Stimulated activated CD4-positive, alpha-beta T cell treated with anti-CD3 and anti-CD28 coated beads, Interleukin-15, amount 100 ng/mL, for 48 hours (primary cell): Measurements from ENCODE around the gene TTYH3.
"Not testable (repeated sequence)": the region's sequence is repeated elsewhere in the genome, so short reads cannot be mapped to it uniquely, and the experiment has no call there.

Experiments used
- DNase-seq, 2 donors: peaks; one replicate each; pipeline ENCODE4 v3.0.0-alpha.2; 2020; ENCODE audit warnings: low read depth in 2 of 2

TTYH3 gene

DNA sequence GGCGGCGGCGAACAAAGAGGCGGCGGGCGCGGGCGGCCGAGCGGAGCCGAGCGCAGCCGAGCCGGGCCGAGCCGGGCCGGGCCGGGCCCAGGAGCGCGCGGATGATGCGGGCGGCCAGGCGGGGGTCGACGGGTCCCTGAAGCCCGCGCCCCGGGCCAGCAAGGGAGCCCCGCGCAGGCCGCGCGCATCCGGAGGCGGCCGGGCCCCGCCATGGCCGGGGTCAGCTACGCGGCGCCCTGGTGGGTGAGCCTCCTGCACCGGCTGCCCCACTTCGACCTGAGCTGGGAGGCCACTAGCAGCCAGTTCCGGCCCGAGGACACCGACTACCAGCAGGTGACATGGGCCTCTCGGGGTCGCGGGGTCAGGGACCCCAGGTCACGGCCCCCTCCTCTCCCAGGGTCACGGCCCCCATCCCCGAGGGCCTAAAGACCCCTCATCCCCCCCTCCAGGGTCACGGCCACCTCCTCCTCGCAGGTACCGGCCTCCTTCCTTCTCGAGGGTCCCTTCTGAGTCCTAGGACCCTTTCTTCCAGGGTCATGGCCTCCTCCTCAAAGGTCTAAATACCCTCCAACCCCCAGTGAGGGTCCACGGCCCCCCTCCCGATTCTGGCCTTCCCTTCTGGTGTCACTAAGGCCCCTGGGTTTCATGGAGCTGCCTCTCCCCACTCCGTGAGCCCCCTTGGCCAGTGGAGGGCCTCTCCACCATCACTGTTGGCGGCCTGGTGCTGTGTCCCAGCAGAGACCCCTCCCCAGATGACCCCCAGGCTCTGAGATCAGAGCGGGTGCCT is at the start of gene TTYH3:
TSS of gene TTYH3 (plus strand) at position 41 of the 787 bp plus-strand sequence. CDS start at position 211, 170 bp downstream.
- no peak for DNase-seq

DNA sequence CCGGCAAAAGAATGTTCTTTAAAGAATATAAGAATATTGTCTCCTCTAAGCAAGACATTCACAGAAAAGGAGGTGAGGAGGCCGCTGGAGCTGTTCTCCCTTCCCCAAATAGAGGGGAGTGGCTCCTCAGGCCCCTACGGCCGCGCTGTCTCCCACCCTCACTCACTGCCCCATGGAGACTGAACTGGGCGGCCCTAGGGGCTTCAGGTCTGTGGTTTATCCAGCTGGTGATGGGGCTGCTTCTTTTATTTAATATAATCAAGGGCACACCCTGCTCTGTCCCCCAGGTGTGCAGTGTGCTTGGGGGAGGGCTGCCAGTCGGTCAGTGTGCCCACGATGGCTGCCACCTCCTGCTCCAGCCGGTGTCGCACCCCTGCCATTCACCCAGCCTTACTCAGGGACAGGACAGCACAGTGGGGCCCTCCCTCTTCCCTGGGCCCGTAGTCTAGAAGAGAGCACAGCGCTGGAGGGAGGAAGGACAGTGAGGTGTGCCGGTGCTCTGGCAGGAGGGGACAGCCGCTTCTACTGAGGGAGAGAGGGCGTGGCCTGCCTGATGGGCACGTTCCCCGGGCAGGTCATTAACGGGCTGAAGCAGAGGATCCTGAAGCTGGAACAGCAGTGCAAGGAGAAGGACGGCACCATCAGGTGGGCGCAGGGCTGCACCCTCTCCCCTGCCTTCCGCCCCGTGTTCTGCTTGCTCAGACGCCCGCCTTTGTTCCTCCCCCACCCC is 49.6 kb upstream of the TTYH3 start:
- no peak for DNase-seq

DNA sequence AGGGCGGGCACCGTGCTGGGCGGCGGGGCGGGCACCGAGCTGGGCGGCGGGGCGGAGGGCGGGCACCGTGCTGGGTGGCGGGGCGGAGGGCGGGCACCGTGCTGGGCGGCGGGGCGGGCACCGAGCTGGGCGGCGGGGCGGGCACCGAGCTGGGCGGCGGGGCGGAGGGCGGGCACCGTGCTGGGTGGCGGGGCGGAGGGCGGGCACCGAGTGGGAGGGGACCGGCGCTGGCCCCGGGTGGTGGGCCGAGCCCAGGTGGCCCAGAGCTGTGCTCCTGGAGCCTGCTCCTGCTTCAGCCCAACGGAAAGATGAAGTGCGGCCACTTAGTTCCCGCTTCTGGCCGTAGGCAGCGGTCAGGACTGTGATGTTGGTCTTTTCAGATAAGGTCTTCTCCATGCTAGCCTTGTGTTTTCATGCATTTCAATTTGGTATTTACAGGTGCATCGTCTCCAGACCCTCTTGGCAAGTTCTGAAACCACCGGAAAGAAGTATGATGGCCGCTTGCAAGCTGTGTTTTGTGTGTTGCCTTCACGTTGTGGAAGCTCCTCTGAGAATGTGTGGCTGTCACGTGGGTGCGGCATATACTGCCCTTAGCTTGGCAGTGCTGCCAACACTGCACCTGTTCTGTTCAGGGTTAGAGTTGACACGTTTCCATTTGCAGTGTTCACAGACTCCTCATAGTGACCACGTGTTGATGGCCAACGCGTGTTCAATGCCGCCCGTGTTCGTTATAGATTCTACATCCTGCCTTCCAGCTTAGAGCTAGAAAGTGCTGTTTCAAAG is 47.8 kb upstream of the TTYH3 start:
- no peak for DNase-seq

DNA sequence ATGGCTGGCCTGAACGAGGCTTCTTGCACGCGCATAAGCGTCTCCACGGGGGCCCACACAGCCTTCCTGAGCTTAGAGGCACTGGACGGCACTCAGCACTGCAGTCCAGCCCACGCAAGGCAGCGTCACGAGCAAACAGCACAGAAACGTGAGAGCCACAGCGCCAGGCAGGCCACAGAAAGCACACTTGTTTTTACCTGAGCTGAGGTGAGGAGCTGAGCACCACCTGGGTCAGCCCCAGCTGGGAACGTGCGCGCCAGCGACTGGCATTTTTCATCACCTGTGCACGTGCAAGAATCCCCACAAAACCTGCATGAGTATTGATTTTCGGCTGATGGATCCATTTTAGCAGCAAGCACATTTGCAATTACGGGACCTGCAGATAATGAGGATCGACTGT is 46.3 kb upstream of the TTYH3 start:
- no peak for DNase-seq

DNA sequence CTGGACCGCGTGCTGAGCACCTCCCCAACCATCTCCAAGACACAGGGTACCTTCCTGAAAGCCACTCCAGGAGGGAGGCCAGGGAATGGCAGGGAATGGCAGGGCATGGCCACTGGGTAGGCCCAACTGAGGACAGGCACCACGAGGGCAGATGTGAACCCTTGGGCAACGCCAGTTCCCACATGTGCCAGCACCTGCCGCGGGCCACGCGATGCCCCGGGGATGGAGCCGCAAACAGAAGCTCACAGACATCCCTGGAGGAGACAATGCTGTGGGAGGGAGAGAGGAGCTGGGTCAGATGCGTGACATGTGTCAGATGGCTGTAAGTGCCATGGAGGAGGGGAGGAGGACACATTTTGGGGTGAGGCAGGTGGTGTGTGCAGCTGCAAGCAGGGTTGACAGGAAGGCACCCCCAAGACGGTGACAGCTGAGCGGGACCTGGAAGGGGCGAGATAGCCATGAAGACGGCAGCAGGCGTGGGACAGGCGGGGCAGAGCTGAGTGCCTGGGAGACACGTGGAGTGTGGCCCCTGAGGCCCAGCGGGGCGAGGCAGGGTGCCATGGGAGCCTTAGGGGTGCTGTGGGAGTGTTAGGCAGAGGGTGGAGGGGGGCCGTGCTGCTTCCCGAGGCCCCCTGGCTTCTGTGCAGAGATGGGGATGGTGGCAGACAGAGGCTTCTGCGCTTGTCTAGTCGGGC is 45.3 kb upstream of the TTYH3 start:
- DNase-seq = no peak

GRCh38 chr7:2587134-2587533 is 44.7 kb upstream of the TTYH3 start:
- no peak for DNase-seq

GRCh38 chr7:2587778-2588177 is 44.0 kb upstream of the TTYH3 start:
- DNase-seq = no peak

GRCh38 chr7:2589341-2589740 is 42.4 kb upstream of the TTYH3 start:
- DNase-seq = no peak

GRCh38 chr7:2589941-2590340 is 41.8 kb upstream of the TTYH3 start:
- DNase-seq = not testable (repeated sequence)

- DNase-seq = no peak
Observed at GRCh38 chr7:2592375-2592865, 39.4 kb upstream of the TTYH3 start.

GRCh38 chr7:2593036-2593727 is 38.6 kb upstream of the TTYH3 start:
- DNase-seq = no peak

- no peak for DNase-seq
Observed at GRCh38 chr7:2594599-2594998, 37.2 kb upstream of the TTYH3 start.

DNA sequence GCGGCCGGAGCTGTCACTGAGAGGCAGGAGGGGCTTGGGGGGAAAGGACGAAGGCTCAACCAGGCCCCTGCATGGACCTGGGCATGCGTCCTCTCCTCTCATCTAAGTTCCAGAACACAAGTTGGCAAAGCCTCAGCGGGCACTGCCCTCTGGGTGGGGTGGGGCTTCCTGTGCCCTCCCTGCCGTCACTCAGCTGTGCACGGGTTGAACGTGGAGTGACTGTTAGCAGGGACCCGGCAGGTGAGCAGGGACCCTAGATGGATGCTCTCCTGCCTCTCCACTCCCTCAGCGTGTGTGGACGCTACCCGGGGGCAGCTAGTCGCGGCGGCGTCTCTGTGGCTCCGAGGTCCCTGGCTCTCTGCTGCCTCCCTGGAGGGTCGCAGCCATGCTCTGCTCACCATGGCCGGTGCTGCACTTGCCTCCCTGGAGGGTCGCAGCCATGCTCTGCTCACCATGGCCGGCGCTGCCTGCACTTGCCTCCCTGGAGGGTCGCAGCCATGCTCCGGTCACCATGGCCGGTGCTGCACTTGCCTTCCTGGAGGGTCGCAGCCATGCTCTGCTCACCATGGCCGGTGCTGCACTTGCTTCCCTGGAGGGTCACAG is 36.4 kb upstream of the TTYH3 start:
- no peak for DNase-seq

- DNase-seq = no peak
Observed at GRCh38 chr7:2596464-2597272, 35.1 kb upstream of the TTYH3 start.

DNA sequence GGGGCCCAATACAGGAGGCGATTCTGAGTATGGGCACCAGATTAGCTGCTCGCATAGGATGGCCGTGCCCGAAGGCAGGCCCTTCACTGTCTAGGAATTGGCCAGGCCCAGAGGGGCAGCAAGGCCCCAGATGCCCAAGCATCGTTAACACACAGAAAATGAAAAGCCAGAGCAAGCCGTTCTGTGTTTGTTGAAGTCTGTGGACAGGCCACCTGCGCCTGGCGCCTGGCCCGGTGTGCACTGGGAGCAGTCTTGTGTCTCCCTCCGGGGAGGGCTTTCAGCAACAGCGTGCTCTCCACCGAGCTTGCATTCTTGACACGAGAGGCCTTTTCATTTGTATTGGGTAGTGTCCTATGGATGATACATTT is 34.5 kb upstream of the TTYH3 start:
- no peak for DNase-seq

GRCh38 chr7:2598154-2598823 is 33.5 kb upstream of the TTYH3 start:
- no peak for DNase-seq

GRCh38 chr7:2601065-2601464 is 30.7 kb upstream of the TTYH3 start:
- DNase-seq = no peak

DNA sequence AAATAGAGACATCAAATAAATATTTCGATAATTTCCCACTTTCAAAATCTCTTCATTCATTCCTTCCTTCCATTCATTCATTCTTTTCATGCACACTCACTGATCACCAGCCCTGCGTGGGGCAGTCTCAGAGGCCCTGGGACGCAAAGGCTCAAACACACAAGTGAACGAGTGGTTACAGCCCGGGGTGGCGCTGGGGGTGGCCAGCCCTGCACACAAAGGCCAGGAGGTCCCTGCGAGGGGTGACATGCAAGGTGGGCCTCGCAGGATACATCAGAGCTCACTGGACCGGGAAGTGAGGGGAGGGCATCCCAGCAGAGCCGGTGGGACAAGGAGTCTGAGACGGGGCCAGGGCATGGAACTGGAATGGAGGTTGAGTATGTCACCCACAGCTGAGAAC is 29.9 kb upstream of the TTYH3 start:
- DNase-seq = no peak

GRCh38 chr7:2602406-2603043 is 29.3 kb upstream of the TTYH3 start:
- DNase-seq = no peak
